ENCODE measurements around the gene OCA2. TPM values are rescaled to one million over a fixed set of nuclear protein-coding genes. Genes with fewer than 3 reads are reported as not detected.

The OCA2 gene
- total RNA-seq, 1 experiment from 2014 or later: 0.31 TPM

- H3K4me1 ChIP-seq (ENCODE audit: insufficient read depth, low read length): no peaks in the 10 kb centered on the region
- H2BK120ac ChIP-seq (ENCODE audit: low read depth, low read length, poor library complexity, severe bottlenecking): no peak overlapping the region
- TF ChIP-seq, protein P1, sequence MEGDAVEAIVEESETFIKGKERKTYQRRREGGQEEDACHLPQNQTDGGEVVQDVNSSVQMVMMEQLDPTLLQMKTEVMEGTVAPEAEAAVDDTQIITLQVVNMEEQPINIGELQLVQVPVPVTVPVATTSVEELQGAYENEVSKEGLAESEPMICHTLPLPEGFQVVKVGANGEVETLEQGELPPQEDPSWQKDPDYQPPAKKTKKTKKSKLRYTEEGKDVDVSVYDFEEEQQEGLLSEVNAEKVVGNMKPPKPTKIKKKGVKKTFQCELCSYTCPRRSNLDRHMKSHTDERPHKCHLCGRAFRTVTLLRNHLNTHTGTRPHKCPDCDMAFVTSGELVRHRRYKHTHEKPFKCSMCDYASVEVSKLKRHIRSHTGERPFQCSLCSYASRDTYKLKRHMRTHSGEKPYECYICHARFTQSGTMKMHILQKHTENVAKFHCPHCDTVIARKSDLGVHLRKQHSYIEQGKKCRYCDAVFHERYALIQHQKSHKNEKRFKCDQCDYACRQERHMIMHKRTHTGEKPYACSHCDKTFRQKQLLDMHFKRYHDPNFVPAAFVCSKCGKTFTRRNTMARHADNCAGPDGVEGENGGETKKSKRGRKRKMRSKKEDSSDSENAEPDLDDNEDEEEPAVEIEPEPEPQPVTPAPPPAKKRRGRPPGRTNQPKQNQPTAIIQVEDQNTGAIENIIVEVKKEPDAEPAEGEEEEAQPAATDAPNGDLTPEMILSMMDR (conservative IDR thresholded peaks at IDR 0.05): no peak
- H3K4ac ChIP-seq (ENCODE audit: low read depth, low read length): no peak overlapping the region
- no peaks in the 10 kb centered on the region for H3K79me2 ChIP-seq (ENCODE audit: insufficient read depth, low read length)
- Mint-ChIP-seq H3K9me3 (no peaks in the 10 kb centered on the region; a peak in 1 of 5 replicates), H3K27me3 (ENCODE audit: low read depth) (no peaks in the 10 kb centered on the region), H3K4me3 (no peak overlapping the region), H3K36me3 (ENCODE audit: insufficient read depth in 1 of 3, low read depth in 3 of 3) (no peaks in the 10 kb centered on the region), H3K27ac (no peak overlapping the region), H3K4me1 (peaks cover 0 to 1% of the 10 kb centered on the region in 2 experiments; a peak in 1 of 4 replicates)
- H3K9me3 ChIP-seq (ENCODE audit: control insufficient read depth, low read depth, low read length): no peaks in the 10 kb centered on the region
- H3K56ac ChIP-seq (ENCODE audit: insufficient read length, low read depth, low read length): no peak overlapping the region
- H3K79me1 ChIP-seq (ENCODE audit: insufficient read depth, low read depth, low read length, poor library complexity, severe bottlenecking): no peaks in the 10 kb centered on the region
- H3K14ac ChIP-seq (ENCODE audit: insufficient read depth, low read length): no peak overlapping the region
- no peak overlapping the region for H2BK5ac ChIP-seq (ENCODE audit: insufficient read length, low read length)
- no peak overlapping the region for H3K23ac ChIP-seq (ENCODE audit: insufficient read length, low read depth, low read length)
- no peak overlapping the region for H4K5ac ChIP-seq (ENCODE audit: insufficient read length, low read depth, low read length)
- no peaks in the 10 kb centered on the region for H3K23me2 ChIP-seq (ENCODE audit: insufficient read length, low read depth, low read length, poor library complexity, severe bottlenecking)
- no peak overlapping the region for H3K4me2 ChIP-seq (ENCODE audit: insufficient read depth, insufficient read length, low read length)
- H3K27me3 ChIP-seq (ENCODE audit: insufficient read depth, low read length): no peaks in the 10 kb centered on the region
- H2BK15ac ChIP-seq (ENCODE audit: low read depth, low read length): no peak overlapping the region
- no peak overlapping the region for H2AFZ ChIP-seq (ENCODE audit: low read length)
- no peak overlapping the region for H2BK12ac ChIP-seq (ENCODE audit: insufficient read length, low read depth, low read length)
- H4K20me1 ChIP-seq (ENCODE audit: control insufficient read depth, insufficient read depth, insufficient read length): no peaks in the 10 kb centered on the region
- no peak overlapping the region for H3K9ac ChIP-seq (ENCODE audit: extremely low read depth, insufficient read length, low read length)
- no peak overlapping the region for H3K18ac ChIP-seq (ENCODE audit: insufficient read length, low read depth, low read length)
- no peak for DNase-seq
- no peak overlapping the region for H4K91ac ChIP-seq (ENCODE audit: insufficient read length, low read depth, low read length)
- no peak overlapping the region for H4K8ac ChIP-seq (replicated peaks; ENCODE audit: insufficient read length, low read depth, low read length)
- H2AK5ac ChIP-seq (ENCODE audit: insufficient read length, low read length): no peak overlapping the region
- no peak overlapping the region for H3T11ph ChIP-seq (ENCODE audit: low read length)
- no peak overlapping the region for H2BK20ac ChIP-seq (ENCODE audit: low read depth, low read length, poor library complexity, severe bottlenecking)
- no CpG with 5 or more reads among the region's 7 CpGs for WGBS (ENCODE audit: extremely low coverage, insufficient read length, low lambda C conversion rate)
- H3K27ac ChIP-seq (ENCODE audit: insufficient read length, low read depth, low read length): no peak overlapping the region
Observed at GRCh38 chr15:27873039-27873438, 226.1 kb downstream of the OCA2 start.

All from H9 (cell line).